GM21825 (cell line): ENCODE results near the gene BPTF.
"Not testable (repeated sequence)": the region's sequence is repeated elsewhere in the genome, so short reads cannot be mapped to it uniquely, and the experiment has no call there.

Experiments used
- ATAC-seq: cut with Tn5 transposase; IDR thresholded peaks from one replicate; pipeline ENCODE4 v1.9.1; 2021; ENCODE audit warnings: mild to moderate bottlenecking, moderate library complexity; ENCODE audit not compliant: unreplicated experiment

The BPTF gene

GRCh38 chr17:67868176-67868575, 42.9 kb downstream of the BPTF start:
- no peak for ATAC-seq

GRCh38 chr17:67879662-67880061, 54.4 kb downstream of the BPTF start:
- ATAC-seq: no peak

- no peak for ATAC-seq
These were observed 55.8 kb downstream of the BPTF start for GRCh38 chr17:67881083-67881482.

- no peak for ATAC-seq
These were observed 59.4 kb downstream of the BPTF start for GRCh38 chr17:67884741-67885140.

- no peak for ATAC-seq
These were observed 66.3 kb downstream of the BPTF start for GRCh38 chr17:67891481-67892119.

GRCh38 chr17:67902511-67903231, 77.4 kb downstream of the BPTF start:
- no peak for ATAC-seq

- not testable (repeated sequence) for ATAC-seq
These were observed 80.0 kb downstream of the BPTF start for GRCh38 chr17:67905298-67905697.

GRCh38 chr17:67910117-67910803, 85.0 kb downstream of the BPTF start:
- not testable (repeated sequence) for ATAC-seq

- no peak for ATAC-seq
These were observed 85.9 kb downstream of the BPTF start for GRCh38 chr17:67911059-67911782.

- ATAC-seq: no peak
These were observed 86.8 kb downstream of the BPTF start for GRCh38 chr17:67912088-67912487.

- ATAC-seq: no peak
These were observed 87.4 kb downstream of the BPTF start for GRCh38 chr17:67912656-67913055.

- ATAC-seq: no peak
These were observed 94.9 kb downstream of the BPTF start for GRCh38 chr17:67920212-67920611.

GRCh38 chr17:67922503-67922902, 97.2 kb downstream of the BPTF start:
- no peak for ATAC-seq

- not testable (repeated sequence) for ATAC-seq
These were observed 103.5 kb downstream of the BPTF start for GRCh38 chr17:67928842-67929241.

GRCh38 chr17:67931227-67931626, 105.9 kb downstream of the BPTF start:
- ATAC-seq: no peak

- ATAC-seq: no peak
These were observed 117.5 kb downstream of the BPTF start for GRCh38 chr17:67942810-67943209.

GRCh38 chr17:67944035-67944434, 118.7 kb downstream of the BPTF start:
- no peak for ATAC-seq

GRCh38 chr17:67946513-67946912, 121.2 kb downstream of the BPTF start:
- ATAC-seq: no peak

- ATAC-seq: no peak
These were observed 122.1 kb downstream of the BPTF start for GRCh38 chr17:67947325-67947813.

- ATAC-seq: no peak
These were observed 125.6 kb downstream of the BPTF start for GRCh38 chr17:67950945-67951344.

GRCh38 chr17:67959510-67959909, 134.2 kb downstream of the BPTF start:
- no peak for ATAC-seq
